GM23338 (cell line): ENCODE data around the gene PLA2G4B. TPM values are rescaled to one million over a fixed set of nuclear protein-coding genes. Genes with fewer than 3 reads are reported as not detected.

Experiments used
- ATAC-seq: fragments of 200-7000 bp; cut with Tn5 transposase; 3 replicates; pipeline ENCODE4 v1.9.1; 2020
- DNase-seq: peaks from one replicate; pipeline ENCODE4 v3.0.0-alpha.2; 2015; ENCODE audit warnings: low spot score
- H2AFZ ChIP-seq: fragments of 200-600 bp; sonication (generic); 2 replicates; pipeline ENCODE4 v1.8.0; 2016; ENCODE audit warnings: antibody characterized with exemption, mild to moderate bottlenecking, moderate library complexity
- H3F3A ChIP-seq: fragments of 200-600 bp; sonication (generic); replicated peaks from 2 replicates; pipeline ENCODE4 v1.8.0; 2017; ENCODE audit warnings: antibody characterized with exemption, mixed run types, low read depth
- H3K27ac ChIP-seq: fragments of 200-600 bp; sonication (generic); 2 replicates; pipeline ENCODE4 v1.6.1; 2016; ENCODE audit warnings: low read depth
- H3K27me3 ChIP-seq: fragments of 200-600 bp; sonication (generic); 2 replicates; pipeline ENCODE4 v1.8.0; 2016; ENCODE audit warnings: mild to moderate bottlenecking, mixed run types, moderate library complexity; ENCODE audit not compliant: insufficient read depth
- H3K36me3 ChIP-seq: fragments of 200-600 bp; sonication (generic); 2 replicates; pipeline ENCODE4 v1.8.0; 2016; ENCODE audit warnings: mild to moderate bottlenecking; ENCODE audit not compliant: insufficient read depth
- H3K4me1 ChIP-seq: fragments of 200-600 bp; sonication (generic); 2 replicates; pipeline ENCODE4 v1.8.0; 2016; ENCODE audit warnings: mild to moderate bottlenecking, moderate library complexity; ENCODE audit not compliant: insufficient read depth
- H3K4me2 ChIP-seq: fragments of 200-600 bp; sonication (generic); 2 replicates; pipeline ENCODE4 v1.7.1; 2017; ENCODE audit warnings: mixed run types
- H3K4me3 ChIP-seq: fragments of 200-600 bp; sonication (generic); 2 replicates; pipeline ENCODE4 v1.6.1; 2016; ENCODE audit warnings: mixed run types
- H3K79me2 ChIP-seq: fragments of 200-600 bp; sonication (generic); replicated peaks from 2 replicates; pipeline ENCODE4 v1.8.0; 2017; ENCODE audit warnings: mild to moderate bottlenecking; ENCODE audit not compliant: insufficient read depth
- H3K9me2 ChIP-seq: fragments of 200-600 bp; sonication (generic); 2 replicates; pipeline ENCODE4 v1.8.0; 2017; ENCODE audit not compliant: insufficient read depth
- H4K20me1 ChIP-seq: fragments of 200-600 bp; sonication (generic); replicated peaks from 2 replicates; pipeline ENCODE4 v1.8.0; 2017; ENCODE audit warnings: mild to moderate bottlenecking; ENCODE audit not compliant: insufficient read depth
- H3K27ac Mint-ChIP-seq: 2 replicates; pipeline ENCODE4 v1.8.0; 2020; ENCODE audit warnings: inconsistent platforms, mild to moderate bottlenecking, moderate library complexity, mixed read lengths
- H3K27me3 Mint-ChIP-seq: 3 replicates; pipeline ENCODE4 v1.8.0; 2022; ENCODE audit warnings: low read depth, mild to moderate bottlenecking, moderate library complexity, mixed read lengths, inconsistent platforms; ENCODE audit not compliant: insufficient read depth, poor library complexity
- H3K36me3 Mint-ChIP-seq: 3 replicates; pipeline ENCODE4 v1.8.0; 2021; ENCODE audit warnings: low read depth, mild to moderate bottlenecking, inconsistent platforms, moderate library complexity, mixed read lengths
- H3K4me1 Mint-ChIP-seq: 3 replicates; pipeline ENCODE4 v1.8.0; 2020; ENCODE audit warnings: mild to moderate bottlenecking, inconsistent platforms, mixed read lengths
- H3K4me3 Mint-ChIP-seq: 3 replicates; pipeline ENCODE4 v1.8.0; 2021; ENCODE audit warnings: moderate library complexity, mild to moderate bottlenecking, inconsistent platforms, mixed read lengths
- H3K9me3 Mint-ChIP-seq: 3 replicates; pipeline ENCODE4 v1.8.0; 2020; ENCODE audit warnings: moderate library complexity, mild to moderate bottlenecking, inconsistent platforms, mixed read lengths
- CREB1 ChIP-seq: fragments of 250-450 bp; sonication (Bioruptor Pico); IDR thresholded peaks from 2 replicates; pipeline ENCODE4 v1.5.0; 2020; ENCODE audit warnings: low read depth, mild to moderate bottlenecking, moderate library complexity
- CTCF ChIP-seq, 2 experiments: fragments of 200-600 bp in 1 of 2; sonication (generic) in 1 of 2; conservative IDR thresholded peaks; 2 replicates each; pipeline versions ENCODE4 v1.5.1 to v1.6.1; 2016 to 2017; ENCODE audit warnings: antibody characterized with exemption in 2 of 2, low read depth in 2 of 2, mild to moderate bottlenecking in 2 of 2, moderate library complexity in 1 of 2
- ETS1 ChIP-seq: IDR thresholded peaks from 2 replicates; pipeline ENCODE4 v1.6.1; 2016; ENCODE audit warnings: antibody characterized with exemption
- EZH2 ChIP-seq: fragments of 200-600 bp; sonication (generic); IDR thresholded peaks from one replicate; pipeline ENCODE4 v1.8.0; 2017; ENCODE audit warnings: antibody characterized with exemption, mild to moderate bottlenecking, low read depth; ENCODE audit not compliant: unreplicated experiment
- JUNB ChIP-seq: IDR thresholded peaks from one replicate; pipeline ENCODE4 v1.6.1; 2016; ENCODE audit warnings: antibody characterized with exemption; ENCODE audit not compliant: unreplicated experiment
- REST ChIP-seq: IDR thresholded peaks from one replicate; pipeline ENCODE4 v1.6.1; 2018; ENCODE audit warnings: antibody characterized with exemption; ENCODE audit not compliant: unreplicated experiment
- STAT1 ChIP-seq: IDR thresholded peaks from one replicate; pipeline ENCODE4 v1.6.1; 2016; ENCODE audit warnings: antibody characterized with exemption; ENCODE audit not compliant: unreplicated experiment
- ZNF114 ChIP-seq: fragments of 250-450 bp; sonication (Bioruptor Pico); IDR thresholded peaks from 2 replicates; pipeline ENCODE4 v1.5.0; 2020; ENCODE audit warnings: mild to moderate bottlenecking, moderate library complexity
- polyA plus RNA-seq: library from polyadenylated mRNA; unstranded; fragments of >200 nt; fragmentation: Nextera tagmentation; extraction: Ambion mirVana; gene quantifications from 2 replicates; pipeline ENCODE4 v1.2.1, GENCODE V29; 2016
- total RNA-seq: library from RNA; depleted of rRNA; stranded (reverse); fragments of >200 nt; shearing (Covaris generic); gene quantifications from 2 replicates; pipeline ENCODE4 v1.2.3, GENCODE V29; 2014

The PLA2G4B gene
- total and polyA plus RNA-seq, 2 experiments from 2014 or later: 4.4 to 9.6 TPM

GRCh38 chr15:41805711-41806110 is 32.9 kb upstream of the PLA2G4B start:
- no peak overlapping the region for H2AFZ ChIP-seq
- H3K4me1 ChIP-seq: no peaks in the 10 kb centered on the region
- Mint-ChIP-seq H3K4me3 (no peak overlapping the region), H3K9me3 (no peaks in the 10 kb centered on the region; the same call in 2 of the 3 replicates), H3K27me3 (peaks cover 5% of the 10 kb centered on the region), H3K36me3 (no peaks in the 10 kb centered on the region), H3K27ac (no peak overlapping the region), H3K4me1 (peaks cover 6% of the 10 kb centered on the region)
- DNase-seq (no peak), ATAC-seq (no peak)
- no peak overlapping the region for H3K27ac ChIP-seq
- no peak overlapping the region for H3K4me3 ChIP-seq
- H3K36me3 ChIP-seq: no peaks in the 10 kb centered on the region
- H3K9me2 ChIP-seq: no peaks in the 10 kb centered on the region
- no peak for TF ChIP-seq REST
- no peak for TF ChIP-seq ZNF114 (CRISPR knock-in tag)
- TF ChIP-seq STAT1: no peak
- TF ChIP-seq JUNB: no peak
- TF ChIP-seq CREB1 (CRISPR knock-in tag): no peak
- TF ChIP-seq EZH2: no peak
- no peak overlapping the region for H3K4me2 ChIP-seq
- no peaks in the 10 kb centered on the region for H3F3A ChIP-seq
- no peaks in the 10 kb centered on the region for H3K79me2 ChIP-seq
- H3K27me3 ChIP-seq: no peaks in the 10 kb centered on the region
- no peaks in the 10 kb centered on the region; the same call in 1 of the 2 replicates for H4K20me1 ChIP-seq

- Mint-ChIP-seq H3K9me3 (no peaks in the 10 kb centered on the region; the same call in 2 of the 3 replicates), H3K4me3 (no peak overlapping the region), H3K27ac (no peak overlapping the region), H3K27me3 (peaks cover 7% of the 10 kb centered on the region), H3K36me3 (no peaks in the 10 kb centered on the region), H3K4me1 (peaks cover 9% of the 10 kb centered on the region)
- Histone ChIP-seq H3K4me3 (no peak overlapping the region), H2AFZ (no peak overlapping the region), H4K20me1 (no peaks in the 10 kb centered on the region; the same call in 1 of the 2 replicates), H3K27ac (no peak overlapping the region), H3K79me2 (no peaks in the 10 kb centered on the region), H3K4me1 (no peaks in the 10 kb centered on the region), H3K4me2 (no peak overlapping the region), H3F3A (no peaks in the 10 kb centered on the region), H3K27me3 (no peaks in the 10 kb centered on the region), H3K36me3 (no peaks in the 10 kb centered on the region), H3K9me2 (no peaks in the 10 kb centered on the region)
- TF ChIP-seq ETS1 (no peak), CTCF (conservative IDR thresholded peaks at IDR 0.05; ENCODE audit: low read depth in 2 of 2) (peak; percentile 37 to 75; a peak in 3 of 4 replicates)
- DNase-seq (peak; percentile 54), ATAC-seq (peak; percentile 84)
Measured at GRCh38 chr15:41806291-41807181, 32.1 kb upstream of the PLA2G4B start.
